HG02981 (cell line): Measurements from ENCODE around the gene CDH26.

Experiments
- ATAC-seq: cut with Tn5 transposase; IDR thresholded peaks from one replicate; pipeline ENCODE4 v1.9.1; 2021; ENCODE audit warnings: mild to moderate bottlenecking, moderate library complexity; ENCODE audit not compliant: unreplicated experiment

Gene CDH26

DNA sequence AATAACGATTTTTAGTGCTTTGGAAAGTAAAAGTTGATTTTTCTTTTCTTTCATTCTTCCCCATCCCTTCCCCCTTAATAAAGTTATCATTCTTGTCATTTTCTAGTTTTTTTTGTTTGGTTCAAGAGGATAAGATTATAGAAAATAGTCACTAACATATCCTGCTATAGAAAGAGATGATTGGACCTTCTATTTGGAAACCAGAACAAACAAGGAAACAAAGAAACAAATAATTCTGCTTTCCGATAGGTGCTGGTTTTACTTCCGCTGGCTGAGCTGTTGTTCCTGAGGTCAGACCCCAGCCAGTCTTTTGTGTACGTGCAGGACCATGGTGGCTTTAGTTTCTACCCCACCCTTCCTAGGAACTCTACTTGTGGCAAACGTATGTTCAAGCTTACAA is at the start of gene CDH26:
Gene CDH26, plus strand, starts transcription at position 301 of the 400 bp plus-strand sequence. CDS start 304 bp downstream, outside the sequence.
- no peak for ATAC-seq

DNA sequence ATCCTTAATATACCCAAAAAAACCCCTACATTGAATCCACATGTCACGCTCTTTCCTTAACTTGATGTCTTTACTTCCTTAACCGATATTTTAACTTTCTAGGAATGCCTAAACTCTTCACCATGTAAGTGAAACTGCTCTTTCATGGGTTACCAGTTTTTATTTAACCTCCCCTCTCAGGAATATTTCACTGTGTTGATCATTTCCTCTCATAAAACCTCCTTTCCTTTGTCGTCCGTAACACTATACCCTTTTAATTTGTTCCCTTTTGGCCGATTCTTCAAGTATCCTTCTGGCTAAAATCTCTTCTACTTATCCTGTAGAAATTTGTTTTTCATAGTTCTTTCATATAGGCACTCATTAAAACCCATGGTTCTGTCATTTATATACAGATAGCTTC is 49.4 kb upstream of the CDH26 start:
- ATAC-seq, result no peak

GRCh38 chr20:59911041-59911440 is 47.2 kb upstream of the CDH26 start:
- ATAC-seq, result no peak

DNA sequence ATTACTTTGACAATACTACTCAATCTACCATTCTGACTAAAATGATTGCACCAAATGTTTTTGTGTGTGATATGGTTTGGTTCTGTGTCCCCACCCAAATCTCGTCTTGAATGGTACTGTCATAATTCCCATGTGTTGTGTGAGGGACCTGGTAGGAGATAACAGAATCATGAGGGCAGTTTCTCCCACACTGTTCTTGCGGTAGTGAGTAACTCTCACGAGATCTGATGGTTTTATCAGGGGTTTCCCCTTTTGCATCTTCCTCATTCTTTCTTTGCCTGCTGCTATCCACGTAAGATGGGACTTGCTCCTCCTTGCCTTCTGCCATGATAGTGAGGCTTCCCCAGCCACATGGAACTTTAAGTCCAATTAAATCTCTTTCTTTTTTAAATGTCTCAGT is 45.6 kb upstream of the CDH26 start:
- no peak for ATAC-seq

- no peak for ATAC-seq
Observed at GRCh38 chr20:59920944-59921343, 37.3 kb upstream of the CDH26 start.

DNA sequence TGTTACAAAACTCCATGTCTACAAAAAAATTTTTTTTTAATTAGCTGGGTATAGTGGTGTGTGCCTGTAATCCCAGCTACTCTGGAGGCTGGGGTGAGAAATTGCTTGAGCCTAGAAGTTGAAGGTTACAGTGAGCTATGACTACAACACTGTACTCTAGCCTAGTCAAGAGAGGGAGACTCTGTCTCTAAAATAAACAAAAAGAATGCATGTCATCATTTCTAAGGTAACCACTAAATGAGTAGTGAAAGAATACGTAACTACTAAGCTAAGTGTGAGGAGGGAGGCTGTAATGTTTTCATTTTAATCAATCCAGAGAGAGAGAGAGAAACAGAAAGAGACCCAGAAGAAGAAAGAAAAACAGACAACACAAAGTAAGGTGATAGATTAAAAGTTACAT is 34.7 kb upstream of the CDH26 start:
- ATAC-seq, result no peak

GRCh38 chr20:59925359-59925758 is 32.9 kb upstream of the CDH26 start:
- ATAC-seq, result no peak

DNA sequence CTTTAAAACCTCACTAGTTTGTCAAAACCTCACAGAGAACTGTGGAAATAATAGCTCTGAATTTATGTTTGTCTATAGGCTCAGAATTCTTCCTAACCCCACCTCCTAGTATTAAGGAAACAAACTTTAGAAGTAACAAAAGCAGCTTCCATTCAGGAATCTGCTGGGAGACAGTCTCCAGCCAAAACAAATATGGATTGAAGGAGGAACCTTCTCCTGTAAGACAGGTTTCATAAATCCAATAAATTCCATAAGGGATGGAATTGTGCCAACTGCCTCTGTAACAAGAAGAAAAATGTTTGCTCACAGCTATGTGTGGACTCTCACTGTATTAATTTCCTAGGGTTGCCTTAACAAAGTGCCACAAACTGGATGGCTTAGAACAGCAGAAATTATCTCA is 32.3 kb upstream of the CDH26 start:
- ATAC-seq, result no peak

- no peak for ATAC-seq
Observed at GRCh38 chr20:59931511-59932312, 26.5 kb upstream of the CDH26 start.

GRCh38 chr20:59932616-59933295 is 25.5 kb upstream of the CDH26 start:
- no peak for ATAC-seq

GRCh38 chr20:59933296-59933848 is 24.9 kb upstream of the CDH26 start, which contains the start of gene SYCP2:
Gene SYCP2, minus strand, starts transcription at chr20:59933637. Its CDS starts 11,224 bp downstream, at chr20:59922413.
- ATAC-seq, result peak; percentile 27

- peak; percentile 91 for ATAC-seq
Observed at GRCh38 chr20:59933849-59934585, 24.2 kb upstream of the CDH26 start.

- ATAC-seq, result no peak
Observed at GRCh38 chr20:59935457-59936185, 22.6 kb upstream of the CDH26 start.

- no peak for ATAC-seq
Observed at GRCh38 chr20:59936409-59936808, 21.8 kb upstream of the CDH26 start.

DNA sequence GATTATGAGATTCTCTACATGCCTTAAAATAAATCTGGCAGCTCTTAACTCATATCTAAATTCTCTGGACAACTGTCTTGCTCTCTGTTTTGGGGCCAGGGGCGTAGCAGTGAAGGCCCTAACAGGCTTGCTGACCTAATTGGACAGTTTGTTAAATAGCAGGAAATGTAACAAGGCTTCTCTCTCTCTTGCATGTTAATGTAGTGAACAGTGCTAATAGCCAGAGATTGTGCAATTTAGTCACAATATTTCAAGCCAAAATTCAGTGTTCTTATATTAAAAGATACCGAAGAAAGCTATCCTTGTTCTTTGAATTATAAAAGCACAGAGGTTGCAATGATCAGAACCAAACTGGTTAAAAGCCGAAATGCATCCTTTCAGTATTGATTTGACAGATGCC is 21.1 kb upstream of the CDH26 start:
- ATAC-seq, result no peak

DNA sequence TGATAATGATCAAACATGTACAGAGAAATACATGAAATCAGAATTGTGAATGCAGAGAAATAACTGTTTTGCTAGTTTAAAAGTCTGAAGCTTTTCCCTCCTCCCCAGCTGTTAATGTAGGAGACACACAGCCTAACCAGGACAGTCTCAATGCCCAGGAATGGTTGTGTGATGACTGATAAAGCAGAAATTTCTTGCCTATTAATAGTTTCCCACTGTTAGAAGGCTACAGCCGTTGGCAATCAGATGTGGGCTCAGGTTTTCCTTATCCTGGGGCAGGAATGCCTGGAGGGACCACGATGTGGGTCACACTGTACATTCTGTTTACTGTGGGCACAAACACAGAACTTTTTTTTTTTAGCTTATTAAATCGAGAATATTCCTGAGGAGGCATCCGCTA is 20.0 kb upstream of the CDH26 start:
- no peak for ATAC-seq

DNA sequence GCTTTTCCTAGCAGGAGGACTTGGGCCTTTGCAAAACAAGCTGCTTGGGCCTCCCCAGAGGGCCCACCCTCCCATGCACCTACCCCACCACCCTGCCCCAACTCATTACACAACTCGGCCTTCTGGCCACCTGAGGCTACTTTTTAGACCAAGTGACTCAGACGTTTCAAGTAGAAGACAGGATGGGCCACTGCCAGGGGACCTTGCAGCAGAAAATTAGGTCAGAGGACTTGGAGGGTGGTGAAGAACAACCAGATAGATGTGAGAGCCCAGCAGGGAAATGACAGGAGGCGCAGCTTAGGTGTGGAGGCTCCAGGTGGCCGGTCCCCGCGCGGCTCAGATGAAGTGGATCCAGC is 19.5 kb upstream of the CDH26 start:
- ATAC-seq, result no peak

GRCh38 chr20:59939052-59939878 is 19.0 kb upstream of the CDH26 start:
- peak; percentile 24 for ATAC-seq

- peak; percentile 21 for ATAC-seq
Observed at GRCh38 chr20:59939879-59940128, 18.4 kb upstream of the CDH26 start.
